ENCODE data around the gene POMT1.
"Not testable (repeated sequence)": the region's sequence is repeated elsewhere in the genome, so short reads cannot be mapped to it uniquely, and the experiment has no call there.

POMT1 gene

DNA sequence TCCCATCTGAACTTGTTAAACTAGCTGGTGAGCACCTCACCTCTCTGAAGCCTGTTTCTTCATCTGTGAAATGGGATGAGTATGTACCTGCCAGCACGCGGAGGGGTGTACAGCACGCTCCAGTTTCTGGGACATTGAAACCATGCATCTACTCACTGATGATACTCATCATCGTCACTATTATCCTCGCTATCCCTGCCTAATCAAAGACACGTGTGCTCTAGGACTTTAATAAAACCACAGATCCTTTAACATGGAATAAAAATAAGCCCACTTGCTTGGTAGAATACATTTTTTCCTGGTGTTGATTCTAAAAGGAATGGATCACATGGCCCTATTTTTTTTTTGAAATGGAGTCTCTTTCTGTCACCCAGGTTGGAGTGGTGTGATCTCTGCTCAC lies 37.3 kb upstream of the POMT1 start:
- no peak overlapping the region for H3K27ac ChIP-seq
- TF ChIP-seq ZFX (IDR thresholded peaks at IDR 0.05; ENCODE audit: borderline replicate concordance), result no peak
- TF ChIP-seq, protein P1, sequence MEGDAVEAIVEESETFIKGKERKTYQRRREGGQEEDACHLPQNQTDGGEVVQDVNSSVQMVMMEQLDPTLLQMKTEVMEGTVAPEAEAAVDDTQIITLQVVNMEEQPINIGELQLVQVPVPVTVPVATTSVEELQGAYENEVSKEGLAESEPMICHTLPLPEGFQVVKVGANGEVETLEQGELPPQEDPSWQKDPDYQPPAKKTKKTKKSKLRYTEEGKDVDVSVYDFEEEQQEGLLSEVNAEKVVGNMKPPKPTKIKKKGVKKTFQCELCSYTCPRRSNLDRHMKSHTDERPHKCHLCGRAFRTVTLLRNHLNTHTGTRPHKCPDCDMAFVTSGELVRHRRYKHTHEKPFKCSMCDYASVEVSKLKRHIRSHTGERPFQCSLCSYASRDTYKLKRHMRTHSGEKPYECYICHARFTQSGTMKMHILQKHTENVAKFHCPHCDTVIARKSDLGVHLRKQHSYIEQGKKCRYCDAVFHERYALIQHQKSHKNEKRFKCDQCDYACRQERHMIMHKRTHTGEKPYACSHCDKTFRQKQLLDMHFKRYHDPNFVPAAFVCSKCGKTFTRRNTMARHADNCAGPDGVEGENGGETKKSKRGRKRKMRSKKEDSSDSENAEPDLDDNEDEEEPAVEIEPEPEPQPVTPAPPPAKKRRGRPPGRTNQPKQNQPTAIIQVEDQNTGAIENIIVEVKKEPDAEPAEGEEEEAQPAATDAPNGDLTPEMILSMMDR (IDR thresholded peaks at IDR 0.05), result no peak

DNA sequence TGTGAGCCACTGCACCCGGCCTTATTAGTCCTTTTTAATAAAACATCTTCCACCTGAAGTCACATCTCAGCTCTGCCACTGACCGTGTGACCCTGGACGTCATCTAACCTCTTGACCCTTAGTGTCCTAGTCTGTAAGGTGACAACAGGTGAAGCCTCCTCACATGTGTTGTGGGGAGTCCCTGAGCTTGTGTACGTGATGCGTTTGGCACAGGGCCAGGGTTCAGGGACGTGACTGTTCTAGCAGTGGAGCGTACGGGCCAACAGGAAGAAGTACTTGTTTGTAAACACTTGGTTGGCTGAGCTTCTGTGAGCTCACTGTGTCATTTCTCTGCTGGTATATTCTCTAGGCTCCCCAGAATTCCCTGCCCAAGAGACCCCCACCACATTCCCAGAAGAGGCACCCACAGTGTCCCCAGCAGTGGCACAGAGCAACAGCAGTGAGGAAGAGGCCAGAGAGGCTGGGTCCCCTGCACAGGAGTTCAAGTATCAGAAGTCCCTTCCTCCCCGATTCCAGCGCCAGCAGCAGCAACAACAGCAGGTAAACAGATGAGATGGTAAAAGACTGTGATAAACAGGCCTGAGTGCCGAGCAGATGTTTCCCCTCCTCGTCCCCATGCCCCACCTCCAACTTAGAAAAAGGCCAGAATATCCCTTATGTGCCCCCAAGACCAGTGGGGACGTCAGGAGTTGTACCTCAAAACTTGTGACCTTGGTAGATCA lies 35.3 kb upstream of the POMT1 start:
- no peak overlapping the region for H3K27ac ChIP-seq
- TF ChIP-seq, protein P1 (IDR thresholded peaks at IDR 0.05), result no peak
- no peak for TF ChIP-seq ZFX (IDR thresholded peaks at IDR 0.05; ENCODE audit: borderline replicate concordance)

DNA sequence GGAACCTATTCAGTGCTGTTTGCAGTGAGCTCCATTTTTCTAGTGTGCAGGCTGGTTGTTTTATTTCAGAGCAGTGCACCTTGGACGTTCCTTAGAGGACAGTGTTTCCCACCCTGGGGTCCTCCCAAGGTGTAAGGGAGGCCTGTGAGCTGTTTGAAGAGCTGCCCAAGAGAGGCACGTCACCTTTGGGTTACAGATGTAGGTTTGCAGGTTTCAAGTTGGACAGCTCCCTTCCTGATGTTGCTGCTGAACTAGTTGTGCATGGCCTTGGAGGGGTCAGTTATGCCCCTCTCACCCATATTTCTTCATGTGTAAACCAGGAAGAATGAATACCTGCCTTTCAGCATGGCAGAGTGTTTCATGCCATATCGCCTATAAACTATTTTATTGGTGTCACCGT lies 34.7 kb upstream of the POMT1 start:
- no peak for TF ChIP-seq ZFX (IDR thresholded peaks at IDR 0.05; ENCODE audit: borderline replicate concordance)
- TF ChIP-seq, protein P1 (IDR thresholded peaks at IDR 0.05), result no peak

DNA sequence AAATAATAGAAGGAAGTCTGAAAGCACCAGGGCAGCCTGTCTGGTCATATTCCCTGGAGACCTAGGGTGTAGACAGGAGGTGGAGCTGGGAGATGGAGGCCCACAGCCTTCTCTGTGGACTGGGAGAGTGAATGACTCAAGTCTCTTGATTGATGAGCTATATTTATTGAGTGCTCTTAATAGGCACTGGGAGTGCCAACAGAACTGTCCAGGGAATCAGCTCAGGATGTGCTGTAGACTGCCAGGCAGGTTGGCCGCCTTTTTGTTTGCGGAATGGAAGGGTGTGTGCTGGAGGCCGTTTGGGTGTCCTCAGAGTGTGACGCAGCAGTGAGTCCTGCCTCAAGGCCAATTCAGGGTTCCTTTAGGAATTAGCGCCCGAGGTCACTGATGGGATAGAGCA lies 33.4 kb upstream of the POMT1 start:
- H3K27ac ChIP-seq, result no peak overlapping the region
- no peak for TF ChIP-seq ZFX (IDR thresholded peaks at IDR 0.05; ENCODE audit: borderline replicate concordance)
- TF ChIP-seq, protein P1 (IDR thresholded peaks at IDR 0.05), result no peak

More for the DNA sequence above, 34.7 kb upstream of the POMT1 start:
- no peak overlapping the region for H3K27ac ChIP-seq

DNA sequence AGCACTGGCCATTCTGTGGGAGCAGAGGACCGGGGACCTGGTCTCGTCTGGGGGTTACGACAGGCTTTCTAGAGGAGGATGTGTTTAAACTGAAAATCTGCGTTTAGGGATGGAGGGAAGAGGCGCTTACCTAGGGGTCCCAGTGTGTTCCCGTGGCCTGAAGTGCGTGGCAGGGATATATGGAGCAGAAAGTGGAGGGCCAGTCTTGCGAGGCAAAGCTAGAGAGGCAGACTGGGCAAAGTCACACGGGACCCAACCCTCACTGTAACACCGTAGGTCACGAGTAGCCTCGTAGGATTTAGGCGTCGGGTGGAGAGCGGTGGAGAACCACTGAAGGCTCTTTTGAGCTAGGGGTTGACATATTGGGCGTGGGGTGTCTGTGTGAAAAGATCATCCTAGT lies 32.8 kb upstream of the POMT1 start:
- TF ChIP-seq, protein P1 (IDR thresholded peaks at IDR 0.05), result no peak
- TF ChIP-seq ZFX (IDR thresholded peaks at IDR 0.05; ENCODE audit: borderline replicate concordance), result no peak

DNA sequence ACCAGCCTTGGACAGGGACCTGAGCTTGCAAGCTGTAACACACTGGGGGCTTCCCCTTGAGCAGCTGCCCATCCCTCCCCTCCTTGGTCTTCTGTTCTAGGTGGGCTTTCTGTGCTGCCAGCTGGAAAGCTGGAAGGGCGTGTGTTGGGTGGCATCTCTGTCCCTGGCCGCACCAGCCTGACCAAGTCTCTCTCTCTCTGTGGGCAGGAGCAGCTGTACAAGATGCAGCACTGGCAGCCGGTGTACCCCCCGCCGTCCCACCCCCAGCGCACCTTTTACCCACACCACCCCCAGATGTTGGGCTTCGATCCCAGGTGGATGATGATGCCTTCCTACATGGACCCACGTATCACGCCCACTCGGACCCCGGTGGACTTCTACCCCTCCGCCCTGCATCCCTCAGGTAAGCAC lies 32.1 kb upstream of the POMT1 start:
- no peak overlapping the region for H3K27ac ChIP-seq
- no peak for TF ChIP-seq ZFX (IDR thresholded peaks at IDR 0.05; ENCODE audit: borderline replicate concordance)
- TF ChIP-seq, protein P1 (IDR thresholded peaks at IDR 0.05), result no peak

More for the DNA sequence above, 32.8 kb upstream of the POMT1 start:
- no peak overlapping the region for H3K27ac ChIP-seq

DNA sequence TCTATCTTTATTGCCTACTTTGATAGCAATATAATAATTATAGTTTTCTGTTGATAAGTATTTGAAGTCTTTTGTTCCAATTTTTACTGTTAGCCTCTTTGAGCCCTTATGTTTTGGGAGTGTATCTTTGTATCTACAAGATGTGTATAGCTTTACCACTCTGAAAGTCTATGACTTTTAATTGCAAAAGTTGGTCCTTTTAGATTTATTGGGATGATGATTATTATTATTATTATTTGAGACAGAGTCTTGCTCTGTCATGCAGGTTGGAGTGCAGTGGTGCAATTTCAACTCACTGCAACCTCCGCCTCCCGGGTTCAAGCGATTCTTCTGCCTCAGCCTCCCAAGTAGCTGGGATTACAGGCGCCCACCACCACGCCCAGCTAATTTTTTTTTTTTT lies 30.6 kb upstream of the POMT1 start:
- H3K27ac ChIP-seq, result not testable (repeated sequence)
